ENCODE results near the gene LAT. TPM values are rescaled to one million over a fixed set of nuclear protein-coding genes. Genes with fewer than 3 reads are reported as not detected.

LAT gene
- polyA plus RNA-seq, 1 of the 3 experiments (the other 2 are of a cell fraction) = 8.0 TPM

DNA sequence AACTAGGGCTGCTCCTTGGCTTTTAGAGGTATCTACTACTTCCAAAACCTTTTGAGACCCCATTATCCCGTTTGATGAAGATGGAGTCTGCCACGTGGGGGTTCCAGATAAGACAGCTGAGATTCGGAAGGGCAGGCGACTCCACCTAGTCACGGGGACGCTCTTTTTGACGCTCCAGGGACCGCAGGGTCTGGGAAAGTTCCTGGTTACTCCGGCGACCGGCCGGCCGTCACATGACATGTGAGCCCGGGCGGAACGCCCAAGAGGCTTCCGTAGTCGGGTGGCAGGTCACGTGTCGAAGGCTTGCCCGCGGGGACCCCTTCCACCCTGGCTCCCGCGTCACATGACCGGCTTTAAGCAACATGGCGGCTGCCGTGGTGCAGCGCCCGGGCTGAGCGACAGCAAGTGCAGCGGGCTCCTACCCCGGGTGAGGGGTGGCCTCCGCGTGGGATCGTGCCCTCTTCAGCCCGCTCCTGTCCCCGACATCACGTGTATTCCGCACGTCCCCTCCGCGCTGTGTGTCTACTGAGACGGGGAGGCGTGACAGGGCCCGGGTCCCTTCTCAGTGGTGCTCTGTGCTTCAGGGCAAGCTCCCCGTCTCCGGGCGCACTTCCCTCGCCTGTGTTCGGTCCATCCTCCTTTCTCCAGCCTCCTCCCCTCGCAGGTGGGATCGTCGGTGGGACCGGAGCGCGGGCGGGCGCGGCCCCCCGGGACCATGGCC, 10.3 kb upstream of the LAT start, which contains the start of gene SPNS1:
Gene SPNS1 (plus strand): TSS at position 342 of the 721 bp plus-strand sequence. CDS start 374 bp downstream, at position 716.
- Histone ChIP-seq H4K20me1 (ENCODE audit: insufficient read depth) (no peaks in the 10 kb centered on the region), H3K4me2 (peak within 1 kb of the TSS; percentile 81), H3K4me3 (ENCODE audit: low read depth in 2 of 2, low read length in 1 of 2) (peak within 1 kb of the TSS; percentile 66 to 83), H3F3A (replicated peaks; ENCODE audit: insufficient read depth) (peaks cover 7% of the 10 kb centered on the region), H3K9me3 (no peaks in the 10 kb centered on the region), H3K27me3 (ENCODE audit: insufficient read depth) (no peaks in the 10 kb centered on the region), H3K36me3 (replicated peaks in 1 of 2; ENCODE audit: control insufficient read depth in 1 of 2, insufficient read depth in 2 of 2, low read length in 1 of 2) (no peaks in the 10 kb centered on the region), H3K27ac (ENCODE audit: low read depth in 2 of 2, low read length in 1 of 2) (peak within 1 kb of the TSS; percentile 93), H3K4me1 (ENCODE audit: control insufficient read depth in 1 of 2, insufficient read depth in 2 of 2, low read depth in 1 of 2, low read length in 1 of 2) (peaks cover 5 to 8% of the 10 kb centered on the region in 2 experiments; a peak in 2 of 4 replicates), H2AFZ (ENCODE audit: low read depth) (peak within 1 kb of the TSS; percentile 66), H3K9me2 (no peaks in the 10 kb centered on the region), H3K79me2 (ENCODE audit: insufficient read depth) (peaks cover 27% of the 10 kb centered on the region), H3K9ac (peak within 1 kb of the TSS; percentile 84)
- DNase-seq = peak; percentile 99
- 2% methylated on average over 40 of the region's 60 CpGs for WGBS (ENCODE audit: low lambda C conversion rate)
- ChIA-PET CTCF (interaction anchor here (0.9 to 2.0 kb wide), 10 partner anchors 11 to 153 kb away, joined by 3 to 8 read pairs (median 4); partner anchors contain the start of genes ATXN2L and NFATC2IP), POLR2A (interaction anchor here (0.9 to 1.9 kb wide), 6 partner anchors 10 to 152 kb away, joined by 3 to 10 read pairs (median 5); partner anchors contain the start of genes ATXN2L, LAT, NFATC2IP and SH2B1)
- TF ChIP-seq ELF1 (IDR thresholded peaks at IDR 0.05) = peak; percentile 81; the same call in 1 of the 2 replicates
- peak; percentile 88 for TF ChIP-seq CHD2 (IDR thresholded peaks at IDR 0.05; ENCODE audit: low read length, partially characterized antibody)
- peak; percentile 86; the same call in 1 of the 2 replicates for TF ChIP-seq SIN3A (IDR thresholded peaks at IDR 0.05; ENCODE audit: borderline replicate concordance, low read depth, low read length)
- TF ChIP-seq REST (IDR thresholded peaks at IDR 0.05; ENCODE audit: low read depth, low read length) = peak; percentile 77; the same call in 1 of the 2 replicates
- TF ChIP-seq SMC3 (IDR thresholded peaks at IDR 0.05; ENCODE audit: low read depth, low read length) = no peak
- TF ChIP-seq, protein P1, sequence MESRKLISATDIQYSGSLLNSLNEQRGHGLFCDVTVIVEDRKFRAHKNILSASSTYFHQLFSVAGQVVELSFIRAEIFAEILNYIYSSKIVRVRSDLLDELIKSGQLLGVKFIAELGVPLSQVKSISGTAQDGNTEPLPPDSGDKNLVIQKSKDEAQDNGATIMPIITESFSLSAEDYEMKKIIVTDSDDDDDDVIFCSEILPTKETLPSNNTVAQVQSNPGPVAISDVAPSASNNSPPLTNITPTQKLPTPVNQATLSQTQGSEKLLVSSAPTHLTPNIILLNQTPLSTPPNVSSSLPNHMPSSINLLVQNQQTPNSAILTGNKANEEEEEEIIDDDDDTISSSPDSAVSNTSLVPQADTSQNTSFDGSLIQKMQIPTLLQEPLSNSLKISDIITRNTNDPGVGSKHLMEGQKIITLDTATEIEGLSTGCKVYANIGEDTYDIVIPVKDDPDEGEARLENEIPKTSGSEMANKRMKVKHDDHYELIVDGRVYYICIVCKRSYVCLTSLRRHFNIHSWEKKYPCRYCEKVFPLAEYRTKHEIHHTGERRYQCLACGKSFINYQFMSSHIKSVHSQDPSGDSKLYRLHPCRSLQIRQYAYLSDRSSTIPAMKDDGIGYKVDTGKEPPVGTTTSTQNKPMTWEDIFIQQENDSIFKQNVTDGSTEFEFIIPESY (IDR thresholded peaks at IDR 0.05; ENCODE audit: borderline replicate concordance, low read depth) = peak; percentile 77; the same call in 1 of the 2 replicates
- TF ChIP-seq MXI1 (IDR thresholded peaks at IDR 0.05; ENCODE audit: low read depth, low read length) = peak; percentile 95
- TF ChIP-seq, protein P2, sequence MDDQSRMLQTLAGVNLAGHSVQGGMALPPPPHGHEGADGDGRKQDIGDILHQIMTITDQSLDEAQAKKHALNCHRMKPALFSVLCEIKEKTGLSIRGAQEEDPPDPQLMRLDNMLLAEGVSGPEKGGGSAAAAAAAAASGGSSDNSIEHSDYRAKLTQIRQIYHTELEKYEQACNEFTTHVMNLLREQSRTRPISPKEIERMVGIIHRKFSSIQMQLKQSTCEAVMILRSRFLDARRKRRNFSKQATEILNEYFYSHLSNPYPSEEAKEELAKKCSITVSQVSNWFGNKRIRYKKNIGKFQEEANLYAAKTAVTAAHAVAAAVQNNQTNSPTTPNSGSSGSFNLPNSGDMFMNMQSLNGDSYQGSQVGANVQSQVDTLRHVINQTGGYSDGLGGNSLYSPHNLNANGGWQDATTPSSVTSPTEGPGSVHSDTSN (IDR thresholded peaks at IDR 0.05) = peak; percentile 56; the same call in 1 of the 2 replicates
- TF ChIP-seq, protein P3, sequence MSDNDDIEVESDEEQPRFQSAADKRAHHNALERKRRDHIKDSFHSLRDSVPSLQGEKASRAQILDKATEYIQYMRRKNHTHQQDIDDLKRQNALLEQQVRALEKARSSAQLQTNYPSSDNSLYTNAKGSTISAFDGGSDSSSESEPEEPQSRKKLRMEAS (IDR thresholded peaks at IDR 0.05; ENCODE audit: low read depth) = peak; percentile 87
- no peak; the same call in 1 of the 2 replicates for TF ChIP-seq RXRA (IDR thresholded peaks at IDR 0.05; ENCODE audit: borderline replicate concordance, low read depth)
- 0 out of 4 replicates have a peak, but pooled peaks of 1 of the 2 experiments have one; percentile 22 for TF ChIP-seq EP300 (IDR thresholded peaks at IDR 0.05; ENCODE audit: borderline replicate concordance in 1 of 2, low read depth in 1 of 2, low read length in 1 of 2)
- TF ChIP-seq TAF1 (IDR thresholded peaks at IDR 0.05; ENCODE audit: borderline replicate concordance, low read depth, low read length) = peak; percentile 93
- peak; percentile 73 for TF ChIP-seq RCOR1 (IDR thresholded peaks at IDR 0.05; ENCODE audit: low read length)
- no peak for TF ChIP-seq TEAD4 (IDR thresholded peaks at IDR 0.05; ENCODE audit: borderline replicate concordance, insufficient read depth)
- peak; percentile 6; the same call in 1 of the 2 replicates for TF ChIP-seq TCF12 (IDR thresholded peaks at IDR 0.05)
- TF ChIP-seq EZH2phosphoT487 (IDR thresholded peaks at IDR 0.05; ENCODE audit: borderline replicate concordance, low read depth) = no peak
- TF ChIP-seq USF2 (IDR thresholded peaks at IDR 0.05; ENCODE audit: borderline replicate concordance, low read depth, low read length) = peak; percentile 99
- TF ChIP-seq YY1 (IDR thresholded peaks at IDR 0.05; ENCODE audit: low read depth) = peak; percentile 98
- TF ChIP-seq GATA2 (CRISPR knock-in tag; IDR thresholded peaks at IDR 0.05) = peak; percentile 39; the same call in 1 of the 2 replicates
- TF ChIP-seq RFX5 (IDR thresholded peaks at IDR 0.05; ENCODE audit: low read length) = no peak
- TF ChIP-seq USF1 (IDR thresholded peaks at IDR 0.05; ENCODE audit: borderline replicate concordance, low read depth) = peak; percentile 100
- no peak for TF ChIP-seq GABPA (IDR thresholded peaks at IDR 0.05; ENCODE audit: low read depth)
- peak; percentile 76 for TF ChIP-seq POLR2AphosphoS5 (IDR thresholded peaks at IDR 0.05; ENCODE audit: low read depth, low read length)
